Central memory CD8-positive, alpha-beta T cell (primary cell): ENCODE results near the gene FAH.
"Not testable (repeated sequence)": the region's sequence is repeated elsewhere in the genome, so short reads cannot be mapped to it uniquely, and the experiment has no call there.

Experiments
- ATAC-seq: fragments of 150-1000 bp; cut with Tn5 transposase; replicated peaks from 2 replicates; pipeline ENCODE4 v1.10.0; 2022; ENCODE audit warnings: mild to moderate bottlenecking, moderate FRiP score, moderate number of reproducible peaks; ENCODE audit not compliant: poor library complexity, severe bottlenecking; ENCODE audit errors: extremely low read depth
- DNase-seq, 2 donors: peaks; one replicate each; pipeline ENCODE4 v3.0.0; 2021; ENCODE audit warnings: low spot score in 2 of 2
- H3K27ac Mint-ChIP-seq: one replicate; pipeline ENCODE4 v1.8.0; 2022; ENCODE audit warnings: low read depth, mild to moderate bottlenecking, moderate library complexity, mixed read lengths
- H3K27me3 Mint-ChIP-seq: one replicate; pipeline ENCODE4 v1.8.0; 2022; ENCODE audit warnings: mixed read lengths
- H3K36me3 Mint-ChIP-seq: one replicate; pipeline ENCODE4 v1.8.0; 2022; ENCODE audit warnings: mild to moderate bottlenecking, moderate library complexity, mixed read lengths; ENCODE audit not compliant: insufficient read depth
- H3K4me1 Mint-ChIP-seq: one replicate; pipeline ENCODE4 v1.8.0; 2022; ENCODE audit warnings: mixed read lengths
- H3K4me3 Mint-ChIP-seq: one replicate; pipeline ENCODE4 v1.8.0; 2022; ENCODE audit warnings: mild to moderate bottlenecking, moderate library complexity, mixed read lengths
- H3K9me3 Mint-ChIP-seq: one replicate; pipeline ENCODE4 v1.8.0; 2022; ENCODE audit warnings: mixed read lengths

FAH gene

GRCh38 chr15:80154336-80154735 is 1.5 kb downstream of the FAH start:
- DNase-seq = no peak
- no peaks in the 10 kb centered on the region for H3K9me3 Mint-ChIP-seq
- H3K27ac Mint-ChIP-seq = no peak overlapping the region
- peak overlapping the region; percentile 32 for H3K4me3 Mint-ChIP-seq
- no peak for ATAC-seq
- peaks cover 6% of the 10 kb centered on the region for H3K36me3 Mint-ChIP-seq
- H3K27me3 Mint-ChIP-seq = no peaks in the 10 kb centered on the region
- H3K4me1 Mint-ChIP-seq = peaks cover 10% of the 10 kb centered on the region

GRCh38 chr15:80155001-80155377 is 2.2 kb downstream of the FAH start:
- H3K27ac Mint-ChIP-seq = no peak overlapping the region
- no peaks in the 10 kb centered on the region for H3K27me3 Mint-ChIP-seq
- peaks cover 6% of the 10 kb centered on the region for H3K36me3 Mint-ChIP-seq
- no peak for ATAC-seq
- H3K4me1 Mint-ChIP-seq = peaks cover 15% of the 10 kb centered on the region
- DNase-seq = no peak
- H3K4me3 Mint-ChIP-seq = peak overlapping the region; percentile 32
- no peaks in the 10 kb centered on the region for H3K9me3 Mint-ChIP-seq

DNA sequence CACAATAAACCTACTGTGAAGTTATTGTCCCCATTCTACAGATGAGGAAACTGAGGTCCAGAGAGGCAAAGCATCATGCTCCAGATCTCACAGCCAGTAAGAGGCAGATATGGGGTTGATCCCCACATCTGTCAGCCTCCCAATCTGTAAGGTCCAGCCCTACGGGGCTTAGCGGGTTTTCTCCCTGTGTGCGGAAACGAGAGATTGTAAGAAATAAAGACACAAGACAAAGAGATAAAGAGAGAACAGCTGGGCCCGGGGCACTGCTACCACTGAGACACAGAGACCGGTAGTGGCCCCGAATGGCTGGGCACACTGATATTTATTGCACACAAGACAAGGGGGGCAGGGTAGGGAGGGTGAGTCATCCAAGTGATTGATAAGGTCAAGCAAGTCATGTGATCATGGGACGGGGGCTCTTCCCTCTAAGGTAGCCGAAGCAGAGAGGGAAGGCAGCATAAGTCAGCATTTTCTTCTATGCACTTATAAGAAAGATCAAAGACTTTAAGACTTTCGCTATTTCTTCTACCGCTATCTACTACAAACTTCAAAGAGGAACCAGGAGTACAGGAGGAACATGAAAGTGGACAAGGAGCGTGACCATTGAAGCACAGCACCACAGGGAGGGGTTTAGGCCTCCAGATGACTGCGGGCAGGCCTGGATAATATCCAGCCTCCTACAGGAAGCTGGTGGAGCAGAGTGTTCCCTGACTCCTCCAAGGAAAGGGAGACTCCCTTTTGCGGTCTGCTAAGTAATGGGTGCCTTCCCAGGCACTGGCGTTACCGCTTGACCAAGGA is 2.8 kb downstream of the FAH start:
- H3K27ac Mint-ChIP-seq, H3K4me3 Mint-ChIP-seq, H3K36me3 Mint-ChIP-seq, ATAC-seq, DNase-seq, H3K9me3 Mint-ChIP-seq, H3K27me3 Mint-ChIP-seq: not testable (repeated sequence)
- H3K4me1 Mint-ChIP-seq = peaks cover 18% of the 10 kb centered on the region

DNA sequence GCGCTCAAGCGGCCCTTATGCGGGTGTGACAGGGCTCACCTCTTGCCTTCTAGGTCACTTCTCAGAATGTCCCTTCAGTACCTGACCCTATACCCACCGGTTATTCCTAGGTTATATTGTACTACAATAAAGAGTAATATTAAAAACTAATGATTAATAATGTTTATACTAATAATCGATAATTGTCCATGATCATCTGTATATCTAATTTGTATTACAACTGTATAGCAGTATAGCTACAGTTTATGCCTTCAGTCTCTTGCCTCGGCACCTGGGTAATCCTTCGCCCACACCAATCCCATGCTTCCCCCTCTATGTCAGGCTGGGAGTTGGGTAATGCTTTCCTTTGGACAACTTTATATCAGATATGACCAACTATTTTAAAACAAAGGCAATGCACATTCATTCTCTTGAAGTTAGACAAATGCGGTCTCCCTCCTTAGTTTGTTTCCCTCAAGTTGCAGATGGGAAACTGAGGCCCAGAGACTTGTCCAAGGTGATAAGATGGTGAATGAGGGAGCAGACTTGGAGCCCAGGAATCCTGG is 3.4 kb downstream of the FAH start:
- H3K4me3 Mint-ChIP-seq = no peak overlapping the region
- no peaks in the 10 kb centered on the region for H3K9me3 Mint-ChIP-seq
- H3K27ac Mint-ChIP-seq = no peak overlapping the region

GRCh38 chr15:80157215-80157614 is 4.4 kb downstream of the FAH start:
- DNase-seq = no peak
- Mint-ChIP-seq H3K27me3 (no peaks in the 10 kb centered on the region), H3K9me3 (no peaks in the 10 kb centered on the region), H3K27ac (no peak overlapping the region), H3K36me3 (peaks cover 6% of the 10 kb centered on the region), H3K4me3 (no peak overlapping the region), H3K4me1 (peaks cover 27% of the 10 kb centered on the region)
- no peak for ATAC-seq

More for the DNA sequence above, 3.4 kb downstream of the FAH start:
- Mint-ChIP-seq H3K27me3 (no peaks in the 10 kb centered on the region), H3K36me3 (peaks cover 6% of the 10 kb centered on the region), H3K4me1 (peaks cover 25% of the 10 kb centered on the region)
- ATAC-seq (no peak), DNase-seq (no peak)

DNA sequence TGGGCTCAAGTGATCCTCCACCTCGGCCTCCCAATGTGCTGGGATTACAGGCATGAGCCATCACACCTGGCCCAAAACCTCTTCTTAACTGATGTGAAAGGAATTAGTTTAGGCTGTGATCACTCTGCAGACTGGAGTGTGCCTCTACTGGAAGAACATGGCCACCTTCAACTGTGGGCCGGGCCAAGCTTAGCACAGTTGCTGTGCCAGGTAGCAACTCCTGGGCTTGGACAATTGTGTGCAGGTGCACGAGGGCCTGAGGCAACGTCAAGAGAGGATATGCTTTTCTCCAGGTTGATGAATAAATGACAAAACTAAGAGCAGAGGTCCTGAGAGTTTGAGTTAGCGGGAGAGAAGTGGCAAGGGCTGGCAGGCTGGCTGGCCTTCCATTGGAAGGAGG is 6.5 kb downstream of the FAH start:
- no peaks in the 10 kb centered on the region for H3K9me3 Mint-ChIP-seq
- H3K27ac Mint-ChIP-seq = no peak overlapping the region
- ATAC-seq (no peak), DNase-seq (no peak)
- H3K27me3 Mint-ChIP-seq = no peaks in the 10 kb centered on the region
- no peaks in the 10 kb centered on the region for H3K36me3 Mint-ChIP-seq
- H3K4me1 Mint-ChIP-seq = peaks cover 20% of the 10 kb centered on the region
- H3K4me3 Mint-ChIP-seq = no peak overlapping the region

DNA sequence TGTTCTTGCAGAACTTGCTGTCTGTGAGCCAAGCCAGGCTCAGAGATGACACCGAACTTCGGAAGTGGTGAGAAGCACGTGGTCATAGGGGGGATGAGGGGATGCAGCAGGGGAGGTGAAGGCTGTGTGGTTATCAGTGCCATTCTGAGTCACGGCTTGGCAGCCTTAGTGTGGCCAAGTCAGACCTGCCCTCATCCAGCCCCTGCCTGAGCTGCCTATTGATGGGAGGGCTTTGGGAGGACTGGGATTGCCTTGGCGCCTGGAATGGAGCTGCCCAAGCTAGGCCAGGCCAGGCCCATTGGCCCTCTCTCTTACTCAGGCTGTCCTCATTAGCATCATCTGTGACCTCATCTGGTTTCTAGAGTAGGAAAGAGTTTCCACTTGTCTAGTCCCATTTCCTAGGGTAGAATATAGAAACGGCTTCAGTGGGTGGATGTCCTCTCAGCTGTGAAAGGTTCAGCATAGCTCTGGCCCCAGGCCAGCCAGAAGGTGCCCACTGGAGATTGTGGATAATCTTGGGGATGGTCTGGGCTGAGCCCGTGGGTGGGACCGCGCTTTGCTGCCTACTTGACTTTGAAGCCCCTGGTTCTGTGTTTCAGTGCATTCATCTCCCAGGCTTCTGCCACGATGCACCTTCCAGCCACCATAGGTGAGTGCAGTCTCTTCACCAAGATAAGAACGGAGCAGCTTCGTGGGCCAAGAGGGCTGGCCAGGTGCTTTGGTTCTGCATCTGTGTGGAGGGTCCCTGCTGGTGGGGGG is 7.2 kb downstream of the FAH start:
- no peak overlapping the region for H3K27ac Mint-ChIP-seq
- H3K27me3 Mint-ChIP-seq = no peaks in the 10 kb centered on the region
- no peaks in the 10 kb centered on the region for H3K36me3 Mint-ChIP-seq
- ATAC-seq (peak; percentile 75), DNase-seq (peak in 1 of 2 donors; percentile 23)
- no peaks in the 10 kb centered on the region for H3K9me3 Mint-ChIP-seq
- no peak overlapping the region for H3K4me3 Mint-ChIP-seq
- H3K4me1 Mint-ChIP-seq = peaks cover 20% of the 10 kb centered on the region

DNA sequence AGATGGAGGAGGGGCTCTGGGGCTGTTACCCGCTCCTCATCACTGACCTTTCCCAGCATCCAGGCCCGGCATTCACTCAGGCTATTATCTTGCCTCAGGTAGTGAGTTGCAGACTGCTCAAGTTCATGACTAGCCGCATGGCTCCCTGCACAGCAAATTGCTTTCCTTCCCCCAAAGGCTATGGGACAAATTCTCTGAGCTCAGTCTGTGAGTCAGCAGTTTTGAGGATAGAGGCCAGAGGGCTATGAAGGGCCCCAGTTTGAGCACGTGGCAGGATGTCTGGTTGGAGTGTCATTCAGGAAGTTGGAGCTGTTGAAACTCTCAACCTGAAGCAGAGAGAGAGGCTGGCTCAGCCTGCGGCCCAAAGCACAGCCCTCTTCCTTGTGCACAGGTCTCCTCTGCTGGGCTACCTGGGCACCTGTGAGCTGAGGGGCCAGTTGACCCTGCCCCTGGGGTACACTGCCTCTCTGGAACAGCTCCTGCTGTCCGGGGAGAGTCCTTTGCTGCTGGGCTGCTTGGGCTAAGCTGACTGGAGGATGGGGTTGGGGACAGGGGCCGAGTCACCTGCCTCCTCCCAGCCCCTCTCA is 7.9 kb downstream of the FAH start:
- Mint-ChIP-seq H3K9me3 (no peaks in the 10 kb centered on the region), H3K4me3 (no peak overlapping the region), H3K36me3 (no peaks in the 10 kb centered on the region), H3K27ac (peak overlapping the region; percentile 49), H3K4me1 (peaks cover 20% of the 10 kb centered on the region), H3K27me3 (no peaks in the 10 kb centered on the region)
- DNase-seq (peak in 1 of 2 donors; percentile 17), ATAC-seq (peak; percentile 72)

- H3K36me3 Mint-ChIP-seq = no peaks in the 10 kb centered on the region
- no peak for DNase-seq
- peak overlapping the region; percentile 49 for H3K27ac Mint-ChIP-seq
- ATAC-seq = no peak
- peaks cover 20% of the 10 kb centered on the region for H3K4me1 Mint-ChIP-seq
- H3K27me3 Mint-ChIP-seq = no peaks in the 10 kb centered on the region
- no peaks in the 10 kb centered on the region for H3K9me3 Mint-ChIP-seq
- no peak overlapping the region for H3K4me3 Mint-ChIP-seq
These were observed 8.7 kb downstream of the FAH start for GRCh38 chr15:80161468-80162016.

- H3K4me3 Mint-ChIP-seq = no peak overlapping the region
- no peak overlapping the region for H3K27ac Mint-ChIP-seq
- peaks cover 20% of the 10 kb centered on the region for H3K4me1 Mint-ChIP-seq
- H3K27me3 Mint-ChIP-seq = no peaks in the 10 kb centered on the region
- no peaks in the 10 kb centered on the region for H3K36me3 Mint-ChIP-seq
- DNase-seq (no peak), ATAC-seq (no peak)
- no peaks in the 10 kb centered on the region for H3K9me3 Mint-ChIP-seq
These were observed 9.3 kb downstream of the FAH start for GRCh38 chr15:80162059-80162554.

DNA sequence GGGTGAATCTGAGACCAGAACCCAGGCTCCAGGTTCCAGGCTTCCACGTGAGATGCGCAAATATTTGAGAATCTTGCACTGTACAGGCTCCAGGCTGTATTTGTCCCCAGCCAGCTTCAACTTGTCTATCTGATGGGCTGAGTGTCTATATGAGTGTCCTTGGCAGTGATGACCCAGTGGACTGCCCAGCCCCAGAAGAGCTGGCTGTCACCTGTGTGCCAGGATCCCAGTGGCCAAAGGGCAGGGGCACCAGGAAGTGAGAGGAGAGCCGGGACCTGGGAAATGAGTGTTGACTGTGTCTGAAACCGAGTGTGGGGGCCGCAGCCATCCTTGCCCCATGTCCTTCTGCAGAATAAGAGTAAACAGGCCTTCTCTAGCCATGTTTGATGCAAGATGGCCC is 10.4 kb downstream of the FAH start:
- ATAC-seq (no peak), DNase-seq (no peak)
- H3K27ac Mint-ChIP-seq = no peak overlapping the region
- no peak overlapping the region for H3K4me3 Mint-ChIP-seq
- no peaks in the 10 kb centered on the region for H3K27me3 Mint-ChIP-seq
- peaks cover 20% of the 10 kb centered on the region for H3K4me1 Mint-ChIP-seq
- no peaks in the 10 kb centered on the region for H3K36me3 Mint-ChIP-seq
- no peaks in the 10 kb centered on the region for H3K9me3 Mint-ChIP-seq

DNA sequence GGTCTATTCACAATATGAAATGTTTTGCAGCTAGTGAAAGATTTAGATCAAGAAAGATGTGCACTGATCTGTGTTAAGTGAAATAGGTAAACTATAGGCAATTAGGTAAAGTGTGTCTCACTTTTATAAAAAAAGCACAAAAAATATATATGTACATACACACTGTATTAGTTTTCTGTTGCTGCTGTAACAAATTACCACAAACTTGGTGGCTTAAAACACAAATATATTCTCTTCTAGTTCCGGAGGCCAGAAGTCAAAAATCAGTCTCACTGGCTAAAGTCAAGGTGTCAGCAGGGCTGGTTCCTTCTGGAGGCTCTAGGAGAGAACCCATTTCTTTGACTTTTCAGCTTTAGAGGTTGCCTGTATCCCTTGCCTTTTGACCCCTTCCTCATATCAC is 11.1 kb downstream of the FAH start:
- Mint-ChIP-seq H3K4me1 (peaks cover 20% of the 10 kb centered on the region), H3K9me3 (no peaks in the 10 kb centered on the region), H3K27ac (no peak overlapping the region), H3K36me3 (no peaks in the 10 kb centered on the region), H3K27me3 (no peaks in the 10 kb centered on the region), H3K4me3 (no peak overlapping the region)
- ATAC-seq (no peak), DNase-seq (no peak)
